ENCODE results near the gene PPP1CC. TPM values are rescaled to one million over a fixed set of nuclear protein-coding genes. Genes with fewer than 3 reads are reported as not detected.

The PPP1CC gene
- total and polyA plus RNA-seq, 2 of the 4 experiments (the other 2 are of a cell fraction), result 71.0 to 126 TPM

DNA sequence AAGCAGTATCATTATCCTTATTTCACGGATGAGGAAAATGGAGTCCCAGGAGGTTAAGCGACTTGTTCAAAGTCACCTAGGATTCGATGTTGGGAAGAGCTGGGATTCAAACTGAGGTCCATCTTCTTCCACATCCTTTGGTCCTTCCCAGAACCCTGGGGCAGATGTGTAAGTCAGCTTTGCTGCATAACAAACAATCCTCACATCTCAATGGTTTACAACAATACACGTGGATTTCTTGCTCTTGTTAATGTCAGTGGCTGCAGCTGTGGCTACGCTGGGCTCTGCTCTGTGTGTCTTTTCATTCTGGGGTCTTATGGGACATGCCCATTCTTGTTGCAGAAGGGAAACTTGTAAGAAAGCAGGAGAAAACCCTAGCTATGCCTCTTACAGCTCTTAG, 26.3 kb upstream of the PPP1CC start:
- H4K91ac ChIP-seq (ENCODE audit: insufficient read depth, low read depth, low read length), result no peak overlapping the region
- H3K4ac ChIP-seq (ENCODE audit: low read depth, low read length), result no peak overlapping the region
- peaks cover 2% of the 10 kb centered on the region; the same call in 1 of the 2 replicates for H3K27me3 ChIP-seq (ENCODE audit: control insufficient read depth, insufficient read depth, low read length)
- no peak overlapping the region for H2BK120ac ChIP-seq (ENCODE audit: low read depth, low read length)
- no peaks in the 10 kb centered on the region for H3K36me3 ChIP-seq (ENCODE audit: control insufficient read depth, insufficient read depth, low read length)
- no peaks in the 10 kb centered on the region for H4K20me1 ChIP-seq (ENCODE audit: insufficient read depth, low read length)
- H3K4me2 ChIP-seq (ENCODE audit: low read depth, low read length), result no peak overlapping the region
- WGBS, 2 experiments (ENCODE audit: extremely low coverage in 2 of 2, insufficient read length in 1 of 2), result no CpG with 5 or more reads among the region's 5 CpGs
- H2AK5ac ChIP-seq (ENCODE audit: low read depth, low read length), result no peak overlapping the region
- no peaks in the 10 kb centered on the region for H3K9me3 ChIP-seq (ENCODE audit: control insufficient read depth, insufficient read depth, low read length)
- H3K27ac ChIP-seq (ENCODE audit: insufficient read depth, low read length), result no peak overlapping the region
- H3K9me1 ChIP-seq (ENCODE audit: insufficient read depth, low read length), result no peaks in the 10 kb centered on the region
- no peaks in the 10 kb centered on the region for H3K79me1 ChIP-seq (ENCODE audit: low read depth in 1 of 2, low read length in 2 of 2)
- TF ChIP-seq MAFK (IDR thresholded peaks at IDR 0.05; ENCODE audit: low read depth, low read length) (no peak), MAZ (IDR thresholded peaks at IDR 0.05; ENCODE audit: borderline replicate concordance, low read depth, low read length) (no peak), CEBPB (IDR thresholded peaks at IDR 0.05; ENCODE audit: low read depth, low read length) (no peak), RCOR1 (IDR thresholded peaks at IDR 0.05; ENCODE audit: insufficient replicate concordance, low read length) (no peak), CHD1 (IDR thresholded peaks at IDR 0.05; ENCODE audit: low read depth, low read length) (no peak), FOS (IDR thresholded peaks at IDR 0.05; ENCODE audit: low read depth, low read length) (no peak), NFE2L2 (IDR thresholded peaks at IDR 0.05; ENCODE audit: low read depth, low read length) (no peak), RFX5 (IDR thresholded peaks at IDR 0.05; ENCODE audit: low read depth, low read length) (no peak), RAD21 (IDR thresholded peaks at IDR 0.05; ENCODE audit: low read length) (no peak)
- TF ChIP-seq, protein P1, sequence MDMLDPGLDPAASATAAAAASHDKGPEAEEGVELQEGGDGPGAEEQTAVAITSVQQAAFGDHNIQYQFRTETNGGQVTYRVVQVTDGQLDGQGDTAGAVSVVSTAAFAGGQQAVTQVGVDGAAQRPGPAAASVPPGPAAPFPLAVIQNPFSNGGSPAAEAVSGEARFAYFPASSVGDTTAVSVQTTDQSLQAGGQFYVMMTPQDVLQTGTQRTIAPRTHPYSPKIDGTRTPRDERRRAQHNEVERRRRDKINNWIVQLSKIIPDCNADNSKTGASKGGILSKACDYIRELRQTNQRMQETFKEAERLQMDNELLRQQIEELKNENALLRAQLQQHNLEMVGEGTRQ (IDR thresholded peaks at IDR 0.05; ENCODE audit: low read depth, low read length), result no peak
- H3K18ac ChIP-seq (ENCODE audit: low read depth, low read length), result no peak overlapping the region
- BruUV-seq (replicated peaks), result no TSS peak
- no peak overlapping the region for H2AK9ac ChIP-seq (replicated peaks; ENCODE audit: low read depth, low read length, poor library complexity)
- H2BK5ac ChIP-seq (ENCODE audit: low read depth, low read length, poor library complexity, severe bottlenecking), result no peak overlapping the region
- in situ Hi-C loops (cut with MboI; ENCODE audit: low sequenced_read_pairs), result no loop called here
- no peak overlapping the region for H2BK20ac ChIP-seq (ENCODE audit: low read depth, low read length)
- no peak overlapping the region for H2AFZ ChIP-seq (replicated peaks; ENCODE audit: low read length, poor library complexity)
- no peak overlapping the region for H3K23ac ChIP-seq (ENCODE audit: low read depth, low read length)
- ATAC-seq (ENCODE audit: low read depth) (no peak), DNase-seq (no peak)
- H4K8ac ChIP-seq (ENCODE audit: low read depth in 2 of 2, low read length in 2 of 2), result no peak overlapping the region
- dilution Hi-C loops (cut with HindIII; ENCODE audit: low sequenced_read_pairs, unreplicated experiment), result no loop called here
- H3K56ac ChIP-seq (ENCODE audit: extremely low read depth, insufficient read depth, low read length), result no peak overlapping the region
- H3K4me1 ChIP-seq (ENCODE audit: control insufficient read depth, insufficient read depth, low read length), result no peaks in the 10 kb centered on the region
- no peak overlapping the region for H3K14ac ChIP-seq (replicated peaks; ENCODE audit: low read depth, low read length)
- CTCF ChIA-PET, result no interaction called here
- intact Hi-C loops (cut with micrococcal nuclease), result no loop called here
- no peak overlapping the region for H2BK15ac ChIP-seq (ENCODE audit: low read depth, low read length)
- H3K9ac ChIP-seq (ENCODE audit: low read depth, low read length), result no peak overlapping the region
- H4K5ac ChIP-seq (ENCODE audit: low read depth, low read length), result no peak overlapping the region
- no peak overlapping the region for H3K4me3 ChIP-seq (ENCODE audit: insufficient read depth, low read depth, low read length)
- POLR2A ChIA-PET (ENCODE audit: unreplicated experiment), result no interaction called here
